Panc1 (cell line): ENCODE data around the gene PC. TPM values are rescaled to one million over a fixed set of nuclear protein-coding genes. Genes with fewer than 3 reads are reported as not detected.

ENCODE experiments used
- ATAC-seq: fragments of 200-7000 bp; cut with Tn5 transposase; 2 replicates; pipeline ENCODE4 v1.9.1; 2020; ENCODE audit warnings: mild to moderate bottlenecking, moderate library complexity
- BruUV-seq: library from RNA; stranded (reverse); fragments of 400-500 nt; replicated peaks from 2 replicates; lab custom pipeline; 2021; lab: Mats Ljungman, UMichigan
- CTCF ChIA-PET: fragments of 300-600 bp; sonication (Branson Sonifier 250); formaldehyde crosslinking; loops from one replicate; lab custom pipeline; 2022; ENCODE audit warnings: antibody characterized with exemption; lab: Charles Lee
- POLR2A ChIA-PET: fragments of 300-600 bp; sonication (Branson Sonifier 250); formaldehyde crosslinking; loops from one replicate; lab custom pipeline; 2022; ENCODE audit warnings: antibody characterized with exemption; lab: Charles Lee
- DNase-seq: peaks from one replicate; pipeline ENCODE4 v3.0.0-alpha.2; 2010; ENCODE audit warnings: low read depth, low spot score
- H3K27ac ChIP-seq: 2 replicates; pipeline ENCODE4 v1.5.1; 2011; ENCODE audit warnings: mild to moderate bottlenecking, low read length, inconsistent platforms
- H3K27me3 ChIP-seq: fragments of 200-500 bp; sonication (Bioruptor generic); 2 replicates; pipeline ENCODE4 v1.6.0; 2014; ENCODE audit warnings: low read length, inconsistent platforms; ENCODE audit not compliant: control insufficient read depth, insufficient read depth
- H3K36me3 ChIP-seq: fragments of 200-500 bp; sonication (Bioruptor generic); 2 replicates; pipeline ENCODE4 v1.5.1; 2014; ENCODE audit warnings: inconsistent platforms, mild to moderate bottlenecking, low read length, moderate library complexity; ENCODE audit not compliant: control insufficient read depth, insufficient read depth
- H3K4me1 ChIP-seq: 2 replicates; pipeline ENCODE4 v1.5.1; 2011; ENCODE audit warnings: inconsistent platforms, mild to moderate bottlenecking, low read length, moderate library complexity; ENCODE audit not compliant: control insufficient read depth, insufficient read depth
- H3K4me3 ChIP-seq, 2 experiments: 2 replicates each; pipeline ENCODE4 v1.5.1; 2011 to 2012; ENCODE audit warnings: low read depth in 2 of 2, low read length in 2 of 2, mild to moderate bottlenecking in 2 of 2, inconsistent platforms in 1 of 2, moderate library complexity in 1 of 2
- H3K9me3 ChIP-seq: fragments of 200-500 bp; sonication (Bioruptor generic); 2 replicates; pipeline ENCODE4 v1.5.1; 2014; ENCODE audit warnings: low read depth, mild to moderate bottlenecking, inconsistent platforms, low read length, moderate library complexity; ENCODE audit not compliant: control insufficient read depth, insufficient read depth
- CTCF ChIP-seq: fragments of 450-650 bp; IDR thresholded peaks from 2 replicates; pipeline ENCODE4 v1.5.1; 2017; ENCODE audit warnings: mild to moderate bottlenecking
- POLR2AphosphoS5 ChIP-seq: IDR thresholded peaks from 2 replicates; pipeline ENCODE4 v1.6.1; 2012; ENCODE audit warnings: mild to moderate bottlenecking, low read depth, low read length, moderate library complexity
- SIN3A ChIP-seq: IDR thresholded peaks from 2 replicates; pipeline ENCODE4 v1.6.1; 2012; ENCODE audit warnings: low read depth, mild to moderate bottlenecking, low read length, moderate library complexity, borderline replicate concordance; ENCODE audit not compliant: insufficient read depth
- TCF7L2 ChIP-seq: IDR thresholded peaks from 2 replicates; pipeline ENCODE4 v1.6.1; 2011; ENCODE audit warnings: mild to moderate bottlenecking, low read depth, low read length, inconsistent platforms
- in situ Hi-C: cut with HindIII; loops from 2 replicates; pipeline ENCODE4 v1.10.0; 2016; ENCODE audit warnings: low sequenced_read_pairs, low pct_unique_long_range_greater_than_20kb
- intact Hi-C: fragments of 100-400 bp; cut with micrococcal nuclease; formaldehyde crosslinking; loops from one replicate; pipeline ENCODE4 v1.10.0; 2022; ENCODE audit not compliant: unreplicated experiment
- total RNA-seq: library from RNA; stranded (reverse); gene quantifications from one replicate; pipeline ENCODE4 v1.2.1, GENCODE V29; 2021; ENCODE audit not compliant: unreplicated experiment
- TF ChIP-seq, protein P1 (sequence below), 2 experiments: IDR thresholded peaks; 2 replicates each; pipeline ENCODE4 v1.6.1; 2011 to 2012; ENCODE audit warnings: low read depth in 2 of 2, control low read depth in 1 of 2, low read length in 1 of 2, mild to moderate bottlenecking in 1 of 2, moderate library complexity in 1 of 2; ENCODE audit not compliant: insufficient read depth in 1 of 2

The PC gene
- total RNA-seq, 1 experiment from 2014 or later = 12.8 TPM

- TF ChIP-seq SIN3A = no peak
- TF ChIP-seq, protein P1, sequence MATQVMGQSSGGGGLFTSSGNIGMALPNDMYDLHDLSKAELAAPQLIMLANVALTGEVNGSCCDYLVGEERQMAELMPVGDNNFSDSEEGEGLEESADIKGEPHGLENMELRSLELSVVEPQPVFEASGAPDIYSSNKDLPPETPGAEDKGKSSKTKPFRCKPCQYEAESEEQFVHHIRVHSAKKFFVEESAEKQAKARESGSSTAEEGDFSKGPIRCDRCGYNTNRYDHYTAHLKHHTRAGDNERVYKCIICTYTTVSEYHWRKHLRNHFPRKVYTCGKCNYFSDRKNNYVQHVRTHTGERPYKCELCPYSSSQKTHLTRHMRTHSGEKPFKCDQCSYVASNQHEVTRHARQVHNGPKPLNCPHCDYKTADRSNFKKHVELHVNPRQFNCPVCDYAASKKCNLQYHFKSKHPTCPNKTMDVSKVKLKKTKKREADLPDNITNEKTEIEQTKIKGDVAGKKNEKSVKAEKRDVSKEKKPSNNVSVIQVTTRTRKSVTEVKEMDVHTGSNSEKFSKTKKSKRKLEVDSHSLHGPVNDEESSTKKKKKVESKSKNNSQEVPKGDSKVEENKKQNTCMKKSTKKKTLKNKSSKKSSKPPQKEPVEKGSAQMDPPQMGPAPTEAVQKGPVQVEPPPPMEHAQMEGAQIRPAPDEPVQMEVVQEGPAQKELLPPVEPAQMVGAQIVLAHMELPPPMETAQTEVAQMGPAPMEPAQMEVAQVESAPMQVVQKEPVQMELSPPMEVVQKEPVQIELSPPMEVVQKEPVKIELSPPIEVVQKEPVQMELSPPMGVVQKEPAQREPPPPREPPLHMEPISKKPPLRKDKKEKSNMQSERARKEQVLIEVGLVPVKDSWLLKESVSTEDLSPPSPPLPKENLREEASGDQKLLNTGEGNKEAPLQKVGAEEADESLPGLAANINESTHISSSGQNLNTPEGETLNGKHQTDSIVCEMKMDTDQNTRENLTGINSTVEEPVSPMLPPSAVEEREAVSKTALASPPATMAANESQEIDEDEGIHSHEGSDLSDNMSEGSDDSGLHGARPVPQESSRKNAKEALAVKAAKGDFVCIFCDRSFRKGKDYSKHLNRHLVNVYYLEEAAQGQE (IDR thresholded peaks at IDR 0.05; ENCODE audit: insufficient read depth in 1 of 2, low read depth in 2 of 2, low read length in 1 of 2) = 0 out of 4 replicates have a peak, but pooled peaks of 1 of the 2 experiments have one; percentile 11
- no peak for TF ChIP-seq CTCF
- TF ChIP-seq TCF7L2 = no peak
- TF ChIP-seq POLR2AphosphoS5 = peak; percentile 93
- BruUV-seq = no TSS peak
- ChIA-PET CTCF (interaction anchor here (0.6 kb wide), 3 partner anchors 11 to 792 kb away, joined by 4 to 8 read pairs (median 7); no protein-coding TSS in a partner anchor), POLR2A (interaction anchor here (0.6 to 1.0 kb wide), 5 partner anchors 12 to 166 kb away, joined by 3 to 8 read pairs (median 5); no protein-coding TSS in a partner anchor)
- intact Hi-C loops (no loop called here), in situ Hi-C loops (no loop called here)
- Histone ChIP-seq H3K36me3 (no peaks in the 10 kb centered on the region), H3K4me1 (peaks cover 22% of the 10 kb centered on the region), H3K27ac (peak overlapping the region; percentile 99), H3K4me3 (peak overlapping the region; percentile 77 to 79), H3K9me3 (no peaks in the 10 kb centered on the region), H3K27me3 (no peaks in the 10 kb centered on the region)
- ATAC-seq (peak; percentile 86), DNase-seq (peak; percentile 65)
Observed at GRCh38 chr11:66855574-66856495, 102.3 kb downstream of the PC start.

DNA sequence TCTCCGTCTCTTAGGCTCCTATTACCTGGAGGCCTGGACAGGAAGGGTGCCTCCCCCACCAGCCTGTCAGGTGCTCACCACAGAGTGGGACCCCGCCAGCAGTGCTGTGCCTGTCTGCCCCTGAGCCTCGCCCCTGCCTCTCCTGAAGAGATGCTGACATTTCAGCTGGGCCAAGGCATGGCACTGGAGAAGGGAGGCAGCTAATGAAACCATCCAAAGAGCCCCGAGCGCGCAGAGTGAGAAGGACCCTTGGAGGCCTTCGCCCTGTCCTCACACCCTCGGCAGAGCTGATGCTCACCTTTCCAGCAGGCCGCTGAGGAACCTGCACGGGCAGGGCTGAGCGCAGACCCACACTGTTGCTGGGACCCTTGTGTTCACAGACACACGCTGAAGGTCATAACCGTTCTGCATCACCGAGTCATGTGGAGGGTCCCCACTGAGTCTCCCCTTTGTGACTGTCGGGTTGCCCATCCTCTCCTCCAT is 103.4 kb downstream of the PC start:
- H3K4me3 ChIP-seq = no peak overlapping the region
- no peak for TF ChIP-seq CTCF
- TF ChIP-seq, protein P1 (IDR thresholded peaks at IDR 0.05; ENCODE audit: insufficient read depth in 1 of 2, low read depth in 2 of 2, low read length in 1 of 2) = no peak
- no peak for TF ChIP-seq POLR2AphosphoS5
- TF ChIP-seq TCF7L2 = no peak
- TF ChIP-seq SIN3A = no peak
- peaks cover 22% of the 10 kb centered on the region for H3K4me1 ChIP-seq
- H3K27me3 ChIP-seq = no peaks in the 10 kb centered on the region
- POLR2A ChIA-PET = interaction anchor here (0.6 kb wide), 2 partner anchors 219 to 388 kb away, joined by 3 to 5 read pairs; partner anchors contain the start of gene PELI3
- CTCF ChIA-PET = no interaction called here
- in situ Hi-C loops (no loop called here), intact Hi-C loops (no loop called here)
- ATAC-seq (no peak), DNase-seq (no peak)
- H3K27ac ChIP-seq = peak overlapping the region; percentile 99
- no peaks in the 10 kb centered on the region for H3K36me3 ChIP-seq
- no peaks in the 10 kb centered on the region for H3K9me3 ChIP-seq
- BruUV-seq = no TSS peak
